ENCODE results near the gene VSTM2L.

VSTM2L gene

GRCh38 chr20:37911261-37911660 lies 8.3 kb downstream of the VSTM2L start:
- no peak for DNase-seq
- no peak overlapping the region for H3K27ac ChIP-seq (ENCODE audit: low read depth, low read length)
- no peaks in the 10 kb centered on the region for H3K79me2 ChIP-seq (ENCODE audit: control insufficient read depth, insufficient read depth, low read length, poor library complexity)
- no peak overlapping the region for H2BK12ac ChIP-seq (ENCODE audit: low read length)
- no peak overlapping the region for H3K4me2 ChIP-seq (ENCODE audit: low read length)
- H4K8ac ChIP-seq (ENCODE audit: low read depth, low read length), result no peak overlapping the region
- no peak overlapping the region for H2AK5ac ChIP-seq (ENCODE audit: low read length)
- WGBS (ENCODE audit: extremely low coverage, insufficient coverage, insufficient read length), result no CpG with 5 or more reads among the region's 9 CpGs
- no peaks in the 10 kb centered on the region for H3K36me3 ChIP-seq (ENCODE audit: control insufficient read depth in 1 of 2, insufficient read depth in 2 of 2, low read length in 2 of 2)
- no peak overlapping the region for H3K4ac ChIP-seq (ENCODE audit: low read depth, low read length)
- peaks cover 13 to 14% of the 10 kb centered on the region in 2 experiments for H3K4me1 ChIP-seq (ENCODE audit: control insufficient read depth in 1 of 2, insufficient read depth in 2 of 2, low read length in 2 of 2)
- no peak overlapping the region for H4K91ac ChIP-seq (ENCODE audit: low read depth, low read length)
- no peak overlapping the region for H3K18ac ChIP-seq (ENCODE audit: low read length)
- H4K12ac ChIP-seq (ENCODE audit: low read depth, low read length), result no peak overlapping the region
- no peaks in the 10 kb centered on the region for H3K27me3 ChIP-seq (ENCODE audit: insufficient read depth, low read length)
- H3K9ac ChIP-seq (ENCODE audit: low read length), result no peak overlapping the region
- H2BK120ac ChIP-seq (ENCODE audit: insufficient read depth, low read length, poor library complexity), result no peak overlapping the region
- no peaks in the 10 kb centered on the region for H3K9me3 ChIP-seq (ENCODE audit: insufficient read depth, low read depth, low read length)
- H2AFZ ChIP-seq (ENCODE audit: insufficient read depth, low read length, poor library complexity), result no peak overlapping the region
- no peak overlapping the region for H3K4me3 ChIP-seq (ENCODE audit: low read depth, low read length)
- H2BK5ac ChIP-seq (ENCODE audit: low read depth, low read length, poor library complexity), result no peak overlapping the region
- H3K79me1 ChIP-seq (ENCODE audit: low read length), result peaks cover 9% of the 10 kb centered on the region
- no peak overlapping the region for H3K14ac ChIP-seq (ENCODE audit: low read length)
- no peak overlapping the region for H3K23ac ChIP-seq (ENCODE audit: low read length)

GRCh38 chr20:37911838-37912281 lies 8.9 kb downstream of the VSTM2L start:
- Histone ChIP-seq H2BK5ac (ENCODE audit: low read depth, low read length, poor library complexity) (no peak overlapping the region), H3K27me3 (ENCODE audit: insufficient read depth, low read length) (no peaks in the 10 kb centered on the region), H4K91ac (ENCODE audit: low read depth, low read length) (no peak overlapping the region), H3K4me1 (ENCODE audit: control insufficient read depth in 1 of 2, insufficient read depth in 2 of 2, low read length in 2 of 2) (peaks cover 13 to 16% of the 10 kb centered on the region in 2 experiments), H3K4me3 (ENCODE audit: low read depth, low read length) (no peak overlapping the region), H4K12ac (ENCODE audit: low read depth, low read length) (no peak overlapping the region), H2BK12ac (ENCODE audit: low read length) (no peak overlapping the region), H3K4me2 (ENCODE audit: low read length) (no peak overlapping the region), H3K79me2 (ENCODE audit: control insufficient read depth, insufficient read depth, low read length, poor library complexity) (no peaks in the 10 kb centered on the region), H3K9ac (ENCODE audit: low read length) (no peak overlapping the region), H4K8ac (ENCODE audit: low read depth, low read length) (no peak overlapping the region), H3K9me3 (ENCODE audit: insufficient read depth, low read depth, low read length) (no peaks in the 10 kb centered on the region), H3K36me3 (ENCODE audit: control insufficient read depth in 1 of 2, insufficient read depth in 2 of 2, low read length in 2 of 2) (no peaks in the 10 kb centered on the region), H3K79me1 (ENCODE audit: low read length) (peaks cover 9% of the 10 kb centered on the region), H2AFZ (ENCODE audit: insufficient read depth, low read length, poor library complexity) (no peak overlapping the region), H3K23ac (ENCODE audit: low read length) (no peak overlapping the region), H3K4ac (ENCODE audit: low read depth, low read length) (no peak overlapping the region), H3K14ac (ENCODE audit: low read length) (no peak overlapping the region), H3K18ac (ENCODE audit: low read length) (no peak overlapping the region), H2BK120ac (ENCODE audit: insufficient read depth, low read length, poor library complexity) (no peak overlapping the region), H3K27ac (ENCODE audit: low read depth, low read length) (no peak overlapping the region), H2AK5ac (ENCODE audit: low read length) (no peak overlapping the region)
- no CpG with 5 or more reads among the region's 11 CpGs for WGBS (ENCODE audit: extremely low coverage, insufficient coverage, insufficient read length)
- peak; percentile 31 to 58 for DNase-seq

DNA sequence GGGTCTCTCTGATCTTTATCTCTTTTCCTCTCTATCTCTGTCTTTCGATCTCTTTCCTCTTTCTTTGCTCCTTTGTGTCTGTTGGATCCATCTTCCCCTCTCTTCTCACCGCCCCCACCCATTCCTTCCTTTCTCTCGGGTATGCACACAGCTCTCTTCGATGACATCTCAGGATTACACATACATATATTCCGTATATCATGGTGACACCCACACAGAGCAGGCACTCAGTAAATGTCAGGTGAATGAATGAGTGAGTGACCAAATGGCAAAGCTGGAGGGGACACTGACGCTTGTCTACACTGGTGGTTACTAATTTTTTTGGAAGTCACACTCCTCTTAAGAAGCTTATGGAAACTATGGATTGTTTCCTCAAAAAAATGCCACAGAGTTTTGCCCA lies 9.9 kb downstream of the VSTM2L start:
- Histone ChIP-seq H3K79me2 (ENCODE audit: control insufficient read depth, insufficient read depth, low read length, poor library complexity) (no peaks in the 10 kb centered on the region), H3K27me3 (ENCODE audit: insufficient read depth, low read length) (no peaks in the 10 kb centered on the region), H3K4me1 (ENCODE audit: control insufficient read depth in 1 of 2, insufficient read depth in 2 of 2, low read length in 2 of 2) (peaks cover 13 to 16% of the 10 kb centered on the region in 2 experiments), H3K9me3 (ENCODE audit: insufficient read depth, low read depth, low read length) (no peaks in the 10 kb centered on the region), H3K27ac (ENCODE audit: low read depth, low read length) (no peak overlapping the region), H2BK5ac (ENCODE audit: low read depth, low read length, poor library complexity) (no peak overlapping the region), H3K9ac (ENCODE audit: low read length) (no peak overlapping the region), H4K91ac (ENCODE audit: low read depth, low read length) (no peak overlapping the region), H4K12ac (ENCODE audit: low read depth, low read length) (no peak overlapping the region), H3K4me3 (ENCODE audit: low read depth, low read length) (no peak overlapping the region), H3K14ac (ENCODE audit: low read length) (no peak overlapping the region), H2AK5ac (ENCODE audit: low read length) (no peak overlapping the region), H3K23ac (ENCODE audit: low read length) (no peak overlapping the region), H2BK120ac (ENCODE audit: insufficient read depth, low read length, poor library complexity) (no peak overlapping the region), H3K36me3 (ENCODE audit: control insufficient read depth in 1 of 2, insufficient read depth in 2 of 2, low read length in 2 of 2) (no peaks in the 10 kb centered on the region), H3K79me1 (ENCODE audit: low read length) (peaks cover 9% of the 10 kb centered on the region), H2BK12ac (ENCODE audit: low read length) (no peak overlapping the region), H4K8ac (ENCODE audit: low read depth, low read length) (no peak overlapping the region), H3K4me2 (ENCODE audit: low read length) (no peak overlapping the region), H2AFZ (ENCODE audit: insufficient read depth, low read length, poor library complexity) (no peak overlapping the region), H3K4ac (ENCODE audit: low read depth, low read length) (no peak overlapping the region), H3K18ac (ENCODE audit: low read length) (no peak overlapping the region)
- DNase-seq, result no peak
- WGBS (ENCODE audit: extremely low coverage, insufficient coverage, insufficient read length), result no CpG with 5 or more reads among the region's 6 CpGs

DNA sequence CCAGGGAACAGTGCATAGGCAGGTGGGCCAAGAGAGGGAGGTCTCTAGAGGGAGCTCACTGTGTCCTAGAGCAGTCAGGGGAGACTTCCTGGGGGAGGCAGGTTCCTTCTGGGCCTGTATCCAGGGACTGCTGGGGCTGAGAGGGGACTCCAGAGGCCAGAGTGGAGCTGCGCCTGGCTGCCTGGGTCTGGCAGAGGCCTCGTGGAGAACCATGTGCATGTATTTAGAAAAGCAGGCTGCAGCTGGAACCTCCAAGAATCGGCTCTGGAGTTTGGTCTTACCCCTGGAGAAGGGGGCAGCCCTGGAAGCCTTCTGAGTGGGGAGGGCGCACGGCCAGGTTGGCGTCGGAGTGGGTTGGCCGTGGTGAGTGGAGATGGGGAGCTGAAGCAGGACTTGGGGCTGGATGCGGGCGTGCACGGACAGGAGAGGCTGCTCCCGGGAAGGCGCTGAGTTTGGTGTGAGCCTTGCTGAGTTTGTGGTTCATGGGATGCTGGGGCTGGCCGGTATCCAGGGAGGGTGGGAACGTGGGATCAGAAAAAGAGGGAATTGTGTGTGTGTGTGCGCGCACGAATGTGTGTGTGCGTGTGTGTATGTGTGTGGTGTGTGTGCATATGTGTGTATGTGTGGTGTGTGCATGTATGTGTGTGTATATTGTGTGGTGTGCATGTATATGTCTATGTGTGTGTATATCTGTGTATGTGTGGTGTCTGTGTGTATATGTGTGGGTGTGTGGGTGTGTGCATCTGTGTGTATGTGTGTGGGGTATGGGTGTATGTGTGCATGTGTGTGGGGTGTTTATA lies 10.8 kb downstream of the VSTM2L start:
- DNase-seq, result no peak
- no peaks in the 10 kb centered on the region for H3K9me3 ChIP-seq (ENCODE audit: insufficient read depth, low read depth, low read length)
- WGBS (ENCODE audit: extremely low coverage, insufficient coverage, insufficient read length), result no CpG with 5 or more reads among the region's 19 CpGs
- H3K79me2 ChIP-seq (ENCODE audit: control insufficient read depth, insufficient read depth, low read length, poor library complexity), result no peaks in the 10 kb centered on the region
- H3K18ac ChIP-seq (ENCODE audit: low read length), result no peak overlapping the region
- H3K27ac ChIP-seq (ENCODE audit: low read depth, low read length), result no peak overlapping the region
- H3K4ac ChIP-seq (ENCODE audit: low read depth, low read length), result no peak overlapping the region
- no peak overlapping the region for H2BK120ac ChIP-seq (ENCODE audit: insufficient read depth, low read length, poor library complexity)
- H3K4me3 ChIP-seq (ENCODE audit: low read depth, low read length), result no peak overlapping the region
- H3K4me2 ChIP-seq (ENCODE audit: low read length), result no peak overlapping the region
- H3K36me3 ChIP-seq (ENCODE audit: control insufficient read depth in 1 of 2, insufficient read depth in 2 of 2, low read length in 2 of 2), result no peaks in the 10 kb centered on the region
- no peak overlapping the region for H2AFZ ChIP-seq (ENCODE audit: insufficient read depth, low read length, poor library complexity)
- H2BK12ac ChIP-seq (ENCODE audit: low read length), result peak overlapping the region; percentile 42
- H4K8ac ChIP-seq (ENCODE audit: low read depth, low read length), result no peak overlapping the region
- H4K91ac ChIP-seq (ENCODE audit: low read depth, low read length), result no peak overlapping the region
- H3K14ac ChIP-seq (ENCODE audit: low read length), result no peak overlapping the region
- H2BK5ac ChIP-seq (ENCODE audit: low read depth, low read length, poor library complexity), result no peak overlapping the region
- H3K4me1 ChIP-seq (ENCODE audit: control insufficient read depth in 1 of 2, insufficient read depth in 2 of 2, low read length in 2 of 2), result peaks cover 13 to 16% of the 10 kb centered on the region in 2 experiments
- H3K27me3 ChIP-seq (ENCODE audit: insufficient read depth, low read length), result no peaks in the 10 kb centered on the region
- peaks cover 9% of the 10 kb centered on the region for H3K79me1 ChIP-seq (ENCODE audit: low read length)
- H3K23ac ChIP-seq (ENCODE audit: low read length), result peak overlapping the region; percentile 28
- no peak overlapping the region for H4K12ac ChIP-seq (ENCODE audit: low read depth, low read length)
- H2AK5ac ChIP-seq (ENCODE audit: low read length), result no peak overlapping the region
- H3K9ac ChIP-seq (ENCODE audit: low read length), result no peak overlapping the region
